ENCODE measurements around the gene DYNC1H1.
"Not testable (repeated sequence)": the region's sequence is repeated elsewhere in the genome, so short reads cannot be mapped to it uniquely, and the experiment has no call there.

DYNC1H1 gene

DNA sequence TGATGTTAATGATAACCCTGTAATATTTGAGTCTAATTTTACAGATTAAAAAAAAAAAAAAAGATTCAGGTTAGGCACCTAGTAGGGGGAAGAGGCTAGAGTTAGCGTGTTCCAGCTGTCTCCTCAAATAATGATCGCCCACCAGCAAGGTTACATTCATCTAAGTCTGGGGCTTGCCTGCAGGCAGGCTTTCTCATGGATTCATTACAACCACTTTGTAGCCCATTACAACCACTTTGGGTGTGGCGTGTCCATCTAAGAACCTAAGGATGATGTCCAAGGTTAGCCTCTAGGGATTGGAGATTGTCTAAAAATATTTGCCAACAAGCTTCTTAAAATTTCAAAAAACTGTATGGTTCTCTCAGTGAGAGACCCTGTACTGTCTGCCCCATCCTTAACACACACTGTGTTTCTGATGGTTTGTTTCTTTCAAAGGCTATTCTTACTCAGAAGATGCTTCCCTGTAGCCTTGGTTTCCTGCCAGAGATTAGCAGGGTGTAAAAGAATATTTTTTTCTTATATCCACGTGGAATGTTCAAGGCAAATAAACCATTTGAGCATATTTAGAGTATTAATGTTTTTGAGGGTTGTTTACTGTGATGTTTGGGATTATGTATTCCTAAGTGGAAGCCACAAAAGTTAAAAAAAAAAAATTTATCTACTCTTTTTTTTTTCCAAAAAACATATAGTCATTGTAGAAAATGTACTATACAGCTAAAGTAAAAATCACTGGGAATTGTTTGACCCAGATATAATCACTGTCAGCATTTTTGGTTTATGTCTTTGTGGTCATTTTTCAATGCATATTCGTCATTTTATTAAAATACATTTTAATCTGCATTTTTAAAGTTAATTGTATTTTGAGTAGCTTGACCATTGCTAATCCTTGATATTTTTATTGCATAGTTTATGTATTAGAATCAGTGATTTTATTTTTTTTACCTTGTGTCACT lies 1.7 kb downstream of the DYNC1H1 start:
- DNase-seq = no peak

DNA sequence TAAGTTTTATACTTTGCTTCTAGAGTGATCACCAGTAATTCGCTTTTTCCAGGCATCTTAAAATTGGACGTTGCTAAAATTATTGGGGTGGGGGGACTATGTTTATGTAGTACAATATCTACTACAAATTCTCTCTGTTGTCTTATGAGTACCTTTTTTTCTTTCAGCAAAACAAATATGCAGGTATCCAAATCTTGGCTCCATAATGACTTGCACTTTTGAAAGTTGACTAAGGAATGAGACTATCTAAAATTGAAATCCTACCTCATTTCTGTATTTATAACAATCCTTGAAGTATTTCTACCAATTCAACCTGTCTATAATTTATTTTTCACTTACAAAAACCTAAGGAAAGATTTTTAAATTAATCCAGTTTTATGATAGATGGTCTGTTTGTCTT lies 2.4 kb downstream of the DYNC1H1 start:
- no peak for DNase-seq

DNA sequence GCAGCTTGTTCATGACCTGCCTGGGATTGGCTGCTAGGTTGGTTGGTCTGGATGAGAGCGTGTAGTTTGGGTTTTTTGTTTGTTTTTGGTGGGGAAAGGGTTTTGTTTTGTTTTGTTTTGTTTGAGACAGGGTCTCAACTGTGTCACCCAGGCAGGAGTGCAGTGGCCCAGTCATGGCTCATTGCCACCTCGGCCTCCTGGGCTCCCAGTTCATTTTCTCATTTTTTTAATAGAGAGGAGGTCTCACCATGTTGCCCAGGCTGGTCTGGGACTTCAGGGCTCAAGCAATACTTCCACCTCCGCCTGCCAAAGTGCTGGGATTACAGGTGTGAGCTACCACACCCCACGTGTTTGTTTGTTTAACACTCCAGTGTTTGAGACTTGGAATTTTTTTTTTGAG lies 3.8 kb downstream of the DYNC1H1 start:
- no peak for DNase-seq

DNA sequence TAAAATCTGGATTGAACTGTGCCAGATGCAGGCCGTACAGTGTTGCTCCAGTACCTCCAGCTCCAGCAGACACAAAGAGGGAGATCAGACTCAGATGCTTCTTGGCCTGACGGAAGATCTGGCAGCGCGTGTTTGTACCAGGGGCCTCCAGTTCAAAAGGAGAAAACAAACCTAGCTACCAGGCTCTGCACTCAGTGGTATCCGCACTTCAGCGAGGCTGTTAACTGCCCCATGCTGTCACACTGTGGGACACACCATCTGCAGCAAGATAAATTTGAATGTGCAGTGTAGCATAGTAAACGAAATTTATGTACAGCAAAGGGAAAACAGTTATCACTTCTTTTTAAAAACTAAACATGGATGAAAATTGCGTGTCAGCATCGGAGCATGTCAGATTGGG lies 5.1 kb downstream of the DYNC1H1 start:
- DNase-seq = no peak

DNA sequence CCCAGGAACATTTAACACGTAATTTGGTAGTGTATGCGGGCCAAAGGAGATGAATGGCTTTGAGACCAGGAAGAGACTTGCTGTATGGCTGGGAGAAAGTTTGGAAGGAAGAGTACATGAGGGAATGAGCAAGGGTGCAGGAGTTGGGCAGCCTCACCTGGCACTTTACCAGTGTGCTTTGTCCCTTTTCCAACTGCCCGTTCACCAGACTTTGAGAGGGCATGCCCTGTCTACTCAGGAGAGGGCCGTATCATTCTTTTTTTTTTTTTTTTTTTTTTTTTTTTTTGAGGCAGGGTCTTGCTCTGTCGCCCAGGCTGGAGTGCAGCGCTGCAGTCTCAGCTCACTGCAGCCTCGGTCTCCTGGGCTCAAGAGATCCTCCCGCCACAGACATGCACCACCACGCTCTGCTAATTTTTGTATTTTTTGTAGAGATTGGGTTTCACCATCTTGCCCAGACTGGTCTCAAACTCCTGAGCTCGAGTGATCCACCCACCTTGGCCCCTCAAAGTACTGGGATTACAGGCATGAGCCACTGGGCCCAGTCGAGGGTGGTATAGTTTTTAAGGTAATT lies 6.5 kb downstream of the DYNC1H1 start:
- DNase-seq = no peak

DNA sequence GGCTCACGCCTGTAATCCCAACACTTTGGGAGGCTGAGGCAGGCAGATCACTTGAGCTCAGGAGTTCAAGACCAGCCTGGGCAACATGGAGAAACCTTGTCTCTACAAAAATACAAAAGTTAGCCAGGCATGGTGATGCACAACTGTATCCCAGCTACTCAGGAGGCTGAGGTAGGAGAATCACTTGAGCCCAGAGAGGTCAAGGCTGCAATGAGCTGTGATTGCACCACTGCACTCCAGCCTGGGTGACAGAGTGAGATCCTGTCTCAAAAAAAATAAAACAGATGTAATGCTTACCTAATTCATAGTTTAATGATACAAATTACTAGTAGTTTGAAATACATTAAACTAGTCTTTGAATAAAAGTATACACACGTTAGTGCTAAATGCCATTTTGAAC lies 7.1 kb downstream of the DYNC1H1 start:
- not testable (repeated sequence) for DNase-seq

DNA sequence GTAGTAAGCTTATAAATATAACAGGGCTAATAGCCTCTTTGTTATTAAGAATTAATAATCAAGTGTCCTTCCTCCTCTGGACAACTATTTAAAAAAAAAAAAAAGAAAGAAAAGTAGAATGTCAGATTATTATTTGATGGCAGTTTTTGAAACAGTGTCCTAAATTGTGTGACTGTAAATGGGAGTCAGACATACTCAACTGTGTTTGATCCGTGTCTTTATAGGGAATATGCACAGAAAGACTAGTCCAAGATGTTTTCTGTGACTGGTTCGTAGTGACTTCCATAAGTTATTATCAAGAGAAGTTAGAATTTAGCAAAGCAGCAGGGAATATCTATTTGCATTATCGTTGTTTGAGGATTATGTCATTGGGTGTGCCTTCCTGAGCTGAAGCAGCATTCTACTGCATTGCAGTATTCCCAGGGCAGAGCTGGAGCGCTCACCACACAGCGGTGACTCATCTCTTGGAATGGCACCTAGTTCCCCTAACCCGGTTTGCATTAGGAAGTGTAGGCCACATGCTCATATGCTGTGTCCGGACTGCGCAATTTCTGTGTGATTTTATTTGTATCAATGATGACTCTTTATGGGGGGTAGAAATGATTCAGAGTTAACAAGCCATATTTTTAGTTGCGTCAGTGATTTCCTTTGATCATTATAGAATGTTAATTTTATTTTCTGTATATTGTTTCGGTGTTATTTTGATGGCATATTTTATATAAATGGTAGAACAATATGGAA lies 7.9 kb downstream of the DYNC1H1 start:
- peak; percentile 15 for DNase-seq

DNA sequence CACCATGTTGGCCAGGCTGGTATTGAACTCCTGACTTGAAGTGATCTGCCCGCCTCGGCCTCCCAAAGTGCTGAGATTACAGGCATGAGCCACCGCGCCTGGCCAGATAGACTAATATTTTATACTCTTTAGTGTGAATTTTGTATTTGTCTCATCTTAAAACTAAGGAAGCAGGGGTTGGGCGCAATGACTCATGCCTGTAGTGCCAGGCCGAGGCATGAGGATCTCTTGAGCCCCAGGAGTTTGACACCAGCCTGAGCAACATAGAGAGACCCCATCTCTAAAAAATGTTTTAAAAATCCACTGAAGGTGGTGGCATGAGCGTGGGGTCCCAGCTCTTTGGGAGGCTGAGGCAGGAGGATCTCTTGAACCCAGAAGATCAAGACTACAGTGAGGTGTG lies 9.0 kb downstream of the DYNC1H1 start:
- no peak for DNase-seq

DNA sequence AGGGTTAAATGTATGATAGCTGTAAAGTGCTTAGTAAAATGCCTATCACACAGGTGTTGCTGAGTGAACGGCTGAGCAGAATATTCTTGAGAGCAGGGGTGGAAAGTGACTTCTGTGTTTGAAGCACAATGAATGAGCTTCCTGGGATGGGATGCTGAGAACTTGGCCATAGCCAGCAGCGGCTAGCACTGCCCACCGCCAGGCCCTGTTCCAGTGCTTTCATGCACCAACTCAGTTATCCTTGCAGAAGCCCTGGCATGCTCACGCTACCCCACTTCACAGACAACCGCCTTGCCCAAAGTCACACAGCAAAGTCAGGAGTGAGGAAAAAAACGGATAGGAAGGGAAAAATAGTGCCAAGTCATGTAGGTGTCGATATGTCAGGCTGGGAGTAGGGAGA lies 10.9 kb downstream of the DYNC1H1 start:
- no peak for DNase-seq

DNA sequence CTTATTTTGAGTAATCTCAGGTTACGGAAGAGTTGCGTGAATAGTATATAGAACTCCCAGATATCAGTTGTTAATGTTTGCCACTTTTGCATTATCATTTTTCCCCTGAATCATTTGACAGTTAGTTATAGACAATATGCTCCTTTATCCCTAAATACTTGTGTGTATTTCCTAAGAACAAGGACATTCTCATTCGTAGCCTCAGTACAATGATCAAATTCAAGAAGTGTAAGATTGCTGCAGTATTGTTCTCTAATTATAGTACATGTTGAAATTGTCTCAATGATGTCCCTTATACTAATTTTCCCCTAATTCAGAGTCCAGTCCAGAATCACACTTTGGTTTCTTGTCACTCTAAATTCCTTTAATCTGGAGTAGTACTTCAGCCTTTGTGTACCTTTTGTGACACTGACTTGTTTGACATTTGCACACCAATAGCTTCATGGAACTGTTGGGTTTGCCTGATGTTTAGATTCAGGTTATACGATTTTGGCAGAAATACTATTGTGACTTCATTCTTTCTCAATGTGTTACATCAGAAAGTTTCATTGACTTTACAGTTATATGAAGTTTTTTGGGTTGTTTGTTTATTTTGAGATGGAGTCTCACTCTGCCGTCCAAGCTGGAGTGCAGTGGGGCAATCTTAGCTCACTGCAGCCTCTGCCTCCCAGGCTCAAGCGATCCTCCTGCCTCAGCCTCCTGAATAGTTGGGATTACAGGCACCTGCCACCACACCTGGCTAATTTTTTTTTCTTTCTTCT lies 13.1 kb downstream of the DYNC1H1 start:
- no peak for DNase-seq

DNA sequence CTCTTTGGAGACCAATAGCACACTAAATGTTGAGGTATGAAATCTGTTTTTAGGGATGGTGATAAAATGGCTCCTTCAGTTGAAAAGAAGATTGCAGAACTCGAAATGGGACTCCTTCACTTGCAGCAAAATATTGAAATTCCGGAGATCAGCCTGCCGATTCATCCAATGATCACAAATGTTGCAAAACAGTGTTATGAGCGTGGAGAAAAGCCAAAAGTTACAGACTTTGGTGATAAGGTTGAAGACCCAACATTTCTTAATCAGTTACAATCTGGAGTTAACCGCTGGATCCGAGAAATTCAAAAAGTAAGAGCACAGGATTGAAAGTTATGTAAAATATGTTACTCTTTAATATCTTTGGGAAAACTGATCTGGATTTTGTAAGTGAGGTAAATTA lies 15.3 kb downstream of the DYNC1H1 start:
- DNase-seq = no peak

DNA sequence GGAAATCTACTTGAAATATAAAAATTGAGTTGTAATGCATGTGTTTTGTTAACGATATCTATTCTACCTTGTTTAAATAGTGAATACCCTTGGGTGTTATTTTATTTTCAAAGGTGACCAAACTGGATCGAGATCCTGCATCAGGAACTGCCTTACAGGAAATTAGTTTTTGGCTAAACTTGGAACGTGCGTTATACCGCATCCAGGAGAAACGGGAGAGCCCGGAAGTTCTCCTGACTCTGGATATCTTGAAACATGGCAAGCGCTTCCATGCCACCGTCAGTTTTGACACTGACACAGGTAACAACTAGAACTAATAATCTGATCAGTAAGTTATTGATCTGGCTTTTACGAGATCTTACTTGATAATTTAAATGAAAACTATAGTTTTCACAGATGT lies 15.9 kb downstream of the DYNC1H1 start:
- no peak for DNase-seq

DNA sequence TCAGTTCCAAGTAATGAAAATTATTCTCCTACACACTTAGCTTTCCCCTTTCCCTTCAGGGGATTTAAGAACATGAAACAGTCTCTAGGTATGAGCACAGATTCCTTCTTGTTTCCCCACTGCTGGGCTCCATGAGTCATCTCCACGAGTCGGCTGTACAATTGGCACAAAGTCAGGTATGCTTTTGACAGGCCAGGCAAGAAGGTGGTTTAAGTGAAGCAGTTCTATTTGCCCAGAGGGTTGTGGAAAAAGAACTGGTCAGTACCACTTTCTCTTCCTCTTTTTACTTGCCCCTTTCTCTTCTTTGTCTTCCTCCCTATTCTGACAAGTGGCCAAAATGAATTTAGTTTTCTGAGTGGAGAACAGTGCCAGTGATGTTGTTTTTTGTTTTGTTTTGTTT lies 16.3 kb downstream of the DYNC1H1 start:
- no peak for DNase-seq

DNA sequence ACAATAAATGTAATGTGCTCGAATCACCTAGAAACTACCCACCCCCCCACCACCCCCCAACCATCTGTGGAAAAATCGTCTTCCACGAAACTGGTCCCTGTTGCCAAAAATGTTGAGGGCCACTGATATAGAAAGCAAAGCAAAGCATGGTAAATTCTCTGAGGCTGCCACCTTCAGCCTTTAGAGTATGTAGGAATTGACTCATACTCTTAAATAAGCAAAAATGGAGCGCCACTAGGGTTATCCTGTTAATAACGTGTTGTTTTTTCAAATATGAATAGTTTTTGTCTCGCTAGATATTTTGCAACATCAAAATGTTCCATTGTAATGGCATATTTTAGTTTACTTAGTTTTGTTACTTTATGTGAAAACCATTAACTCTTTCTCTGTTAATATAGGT lies 18.2 kb downstream of the DYNC1H1 start:
- no peak for DNase-seq

DNA sequence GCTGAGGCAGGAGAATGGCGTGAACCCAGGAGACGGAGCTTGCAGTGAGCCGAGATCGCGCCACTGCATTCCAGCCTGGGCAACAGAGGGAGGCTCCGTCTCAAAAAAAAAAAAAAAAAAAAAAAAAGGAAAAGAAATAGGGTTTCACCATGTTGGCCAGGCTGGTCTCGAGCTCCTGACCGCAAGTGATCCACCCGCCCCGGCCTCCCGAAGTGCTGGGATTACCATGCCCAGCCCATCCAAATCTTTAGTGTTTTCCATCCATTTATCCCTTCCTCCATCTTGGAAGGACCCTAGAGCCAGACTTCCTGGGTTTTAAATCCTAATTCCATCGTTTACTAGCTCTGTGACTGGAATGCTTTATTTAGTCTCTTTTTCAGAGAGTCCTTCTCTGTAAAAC lies 20.5 kb downstream of the DYNC1H1 start:
- not testable (repeated sequence) for DNase-seq

DNA sequence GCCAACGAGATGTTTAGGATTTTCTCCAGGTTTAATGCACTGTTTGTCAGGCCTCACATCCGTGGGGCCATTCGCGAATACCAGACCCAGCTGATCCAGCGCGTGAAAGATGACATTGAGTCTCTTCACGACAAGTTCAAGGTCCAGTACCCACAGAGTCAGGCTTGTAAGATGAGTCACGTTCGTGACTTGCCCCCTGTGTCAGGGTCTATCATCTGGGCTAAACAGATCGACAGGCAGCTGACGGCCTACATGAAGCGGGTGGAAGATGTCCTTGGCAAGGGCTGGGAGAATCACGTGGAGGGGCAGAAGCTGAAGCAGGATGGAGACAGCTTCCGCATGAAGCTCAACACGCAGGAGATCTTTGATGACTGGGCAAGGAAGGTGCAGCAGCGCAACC lies 21.6 kb downstream of the DYNC1H1 start:
- no peak for DNase-seq

DNA sequence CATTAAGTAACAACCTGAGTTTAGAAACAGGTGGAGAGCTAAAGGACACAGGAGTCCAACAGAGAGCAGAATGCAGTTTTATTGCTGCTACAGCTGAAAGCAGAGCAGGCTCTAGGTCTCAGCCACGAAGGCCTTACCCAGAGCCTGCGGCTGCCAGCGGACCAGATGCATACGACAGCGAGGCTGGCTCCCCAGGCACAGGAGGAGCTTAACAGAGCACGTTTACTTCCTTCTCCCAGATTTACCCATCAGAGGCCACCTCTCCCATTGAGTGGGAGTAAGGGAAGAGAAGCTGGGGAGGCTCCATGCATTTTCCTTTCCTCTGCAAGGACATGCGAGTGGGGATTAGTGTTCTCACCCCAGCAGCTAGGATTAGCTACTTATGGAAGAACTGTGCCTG lies 22.6 kb downstream of the DYNC1H1 start:
- no peak for DNase-seq

DNA sequence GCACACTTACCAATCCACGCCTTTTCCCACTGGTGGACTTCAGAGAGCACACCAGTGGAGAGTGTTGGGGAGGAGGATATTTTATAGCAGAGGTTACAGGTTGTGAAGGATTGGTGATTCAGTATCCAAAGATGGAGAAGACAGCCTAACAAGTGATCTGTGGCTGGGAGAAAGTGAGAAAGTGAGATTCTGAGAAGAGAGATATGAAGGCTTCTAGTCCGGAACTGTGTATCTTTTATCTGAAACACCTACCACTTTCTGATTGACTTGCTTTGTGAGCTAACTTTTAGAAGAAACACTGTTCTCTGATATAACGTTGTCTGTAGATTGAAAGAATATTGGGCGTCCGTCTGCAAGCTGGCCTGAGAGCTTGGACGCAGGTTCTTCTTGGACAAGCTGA lies 24.0 kb downstream of the DYNC1H1 start:
- no peak for DNase-seq

DNA sequence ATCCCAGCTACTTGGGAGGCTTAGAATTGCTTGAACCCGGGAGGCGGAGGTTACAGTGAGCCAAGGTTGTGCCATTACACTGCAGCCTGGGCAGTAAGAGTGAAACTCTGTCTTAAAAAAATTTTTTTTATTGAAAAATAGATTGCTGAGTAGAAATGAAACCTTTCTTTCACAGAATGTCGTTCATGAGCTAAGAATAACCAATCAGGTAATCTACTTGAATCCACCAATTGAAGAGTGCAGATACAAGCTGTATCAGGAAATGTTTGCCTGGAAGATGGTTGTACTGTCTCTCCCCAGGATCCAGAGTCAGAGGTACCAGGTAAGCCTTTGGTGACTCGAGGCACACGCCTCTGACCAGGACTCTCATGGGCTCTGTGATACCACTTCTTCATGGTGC lies 27.0 kb downstream of the DYNC1H1 start:
- DNase-seq = no peak

DNA sequence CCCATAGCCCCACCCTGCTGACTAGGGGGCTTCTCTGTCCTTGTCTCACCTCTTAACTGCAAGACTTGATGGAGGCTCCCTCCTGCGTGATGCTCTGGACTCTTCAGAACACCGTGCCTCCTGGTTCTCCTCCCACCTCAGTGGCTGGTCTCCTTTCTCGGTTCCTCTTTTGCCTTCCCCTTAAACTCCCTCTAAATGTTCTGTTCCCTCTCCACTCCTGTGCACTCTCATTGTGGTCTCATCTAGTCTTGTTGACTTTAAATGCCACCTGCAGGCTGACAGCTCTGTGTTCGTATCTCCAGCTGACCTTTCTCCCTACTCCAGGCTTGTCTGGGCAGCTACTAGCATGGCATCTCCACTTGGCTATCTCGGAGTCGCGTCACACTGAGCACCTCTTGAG lies 28.3 kb downstream of the DYNC1H1 start:
- DNase-seq = no peak

DNA sequence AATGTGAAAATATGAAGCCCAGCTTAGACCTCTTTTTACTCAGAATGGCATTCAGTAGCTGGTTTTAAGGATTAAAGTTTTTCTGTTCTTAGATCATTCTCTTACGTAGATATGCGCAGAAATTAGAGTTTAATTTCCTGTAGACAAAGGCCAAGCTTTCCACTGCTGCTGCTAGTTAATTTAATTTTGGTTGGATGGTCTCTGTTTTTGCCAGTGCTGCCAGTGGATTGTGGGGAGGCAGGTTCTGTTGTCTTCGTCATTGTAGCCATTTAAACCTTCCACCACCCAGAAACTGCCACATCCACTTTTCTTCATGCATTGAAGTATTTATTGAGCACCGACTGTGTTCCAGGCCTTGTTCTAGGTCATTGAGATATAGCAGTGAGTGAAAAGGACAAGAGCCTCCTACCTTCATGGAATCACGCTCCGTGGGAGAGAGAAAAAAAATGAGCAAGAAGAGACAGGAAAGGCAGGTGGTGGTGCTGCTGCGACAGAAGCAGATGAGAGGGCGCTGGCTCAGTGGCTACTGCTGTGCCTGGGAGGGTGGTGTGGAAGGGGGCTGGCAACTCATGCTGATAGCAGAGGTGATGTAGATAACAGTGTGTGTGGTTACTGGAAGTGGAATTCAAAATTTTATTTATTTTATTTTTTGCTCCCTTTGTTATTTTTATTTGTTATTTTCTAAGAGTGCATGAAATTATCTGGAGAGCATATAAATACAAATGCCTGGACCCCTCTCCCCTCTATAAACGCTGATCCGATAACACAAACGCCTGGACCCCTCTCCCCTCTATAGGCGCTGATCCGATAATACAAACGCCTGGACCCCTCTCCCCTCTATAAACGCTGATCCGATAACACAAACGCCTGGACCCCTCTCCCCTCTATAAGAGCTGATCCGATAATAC lies 33.3 kb downstream of the DYNC1H1 start:
- DNase-seq = no peak

DNA sequence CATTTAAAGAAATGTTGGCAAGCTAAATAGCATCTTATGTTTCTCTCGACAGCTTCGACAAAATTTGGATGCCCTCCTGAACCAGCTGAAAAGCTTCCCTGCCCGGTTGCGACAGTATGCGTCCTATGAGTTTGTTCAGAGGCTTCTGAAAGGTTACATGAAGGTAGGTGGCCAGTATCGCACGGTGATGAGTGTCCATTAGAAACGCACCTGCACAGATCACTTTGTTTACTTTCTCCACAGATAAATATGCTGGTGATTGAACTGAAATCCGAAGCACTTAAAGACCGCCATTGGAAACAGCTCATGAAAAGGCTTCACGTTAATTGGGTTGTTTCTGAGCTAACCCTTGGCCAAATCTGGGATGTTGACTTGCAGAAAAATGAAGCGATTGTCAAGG lies 36.5 kb downstream of the DYNC1H1 start:
- no peak for DNase-seq
